ENCODE data around the gene PPP1R13B.

The PPP1R13B gene

GRCh38 chr14:103847451-103848174 lies at the start of gene PPP1R13B (continued):
- TF ChIP-seq SCRT1 (tag by site-specific recombination; IDR thresholded peaks at IDR 0.05; ENCODE audit: borderline replicate concordance) = no peak
- TF ChIP-seq ZNF366 (tag by site-specific recombination; conservative IDR thresholded peaks at IDR 0.05) = no peak
- TF ChIP-seq ZNF280C (tag by site-specific recombination; IDR thresholded peaks at IDR 0.05) = no peak
- TF ChIP-seq ZBTB1 (tag by site-specific recombination; IDR thresholded peaks at IDR 0.05) = no peak
- TF ChIP-seq ZNF629 (tag by site-specific recombination; IDR thresholded peaks at IDR 0.05) = no peak
- no peak for TF ChIP-seq ZNF510 (tag by site-specific recombination; IDR thresholded peaks at IDR 0.05; ENCODE audit: insufficient replicate concordance)
- TF ChIP-seq ZBTB26 (tag by site-specific recombination; optimal IDR thresholded peaks at IDR 0.05) = peak; percentile 82
- no peak for TF ChIP-seq ZNF354C (tag by site-specific recombination; IDR thresholded peaks at IDR 0.05; ENCODE audit: borderline replicate concordance, low read depth)

- ChIA-PET CTCF (no interaction called here), POLR2A (no interaction called here)
- TF ChIP-seq ZNF433 (tag by site-specific recombination; IDR thresholded peaks at IDR 0.05; ENCODE audit: low read depth) = no peak
- no peak for TF ChIP-seq FEZF1 (tag by site-specific recombination; IDR thresholded peaks at IDR 0.05)
- no peak for TF ChIP-seq ZNF157 (tag by site-specific recombination; IDR thresholded peaks at IDR 0.05)
- TF ChIP-seq ZNF558 (tag by site-specific recombination; IDR thresholded peaks at IDR 0.05) = no peak
- no peak for TF ChIP-seq ZNF768 (tag by site-specific recombination; IDR thresholded peaks at IDR 0.05)
- TF ChIP-seq ZNF416 (tag by site-specific recombination; IDR thresholded peaks at IDR 0.05) = no peak
- no peak for TF ChIP-seq ZNF645 (tag by site-specific recombination; IDR thresholded peaks at IDR 0.05)
- TF ChIP-seq ZFP41 (tag by site-specific recombination; IDR thresholded peaks at IDR 0.05; ENCODE audit: borderline replicate concordance) = no peak
- no peak for TF ChIP-seq REST (tag by site-specific recombination; IDR thresholded peaks at IDR 0.05)
- no peak for TF ChIP-seq ZNF518A (tag by site-specific recombination; conservative IDR thresholded peaks at IDR 0.05; ENCODE audit: low read depth)
- TF ChIP-seq PRDM1 (tag by site-specific recombination; IDR thresholded peaks at IDR 0.05) = no peak
- no peak for TF ChIP-seq ZBTB48 (tag by site-specific recombination; IDR thresholded peaks at IDR 0.05)
- no peak for TF ChIP-seq ZNF169 (tag by site-specific recombination; IDR thresholded peaks at IDR 0.05)
- Histone ChIP-seq H3K27ac (ENCODE audit: extremely low read depth, low read depth, low read length) (no peak overlapping the region), H3K4me3 (ENCODE audit: low read depth, low read length) (no peak overlapping the region), H3K36me3 (ENCODE audit: control insufficient read depth in 2 of 2, insufficient read depth in 1 of 2, low read length in 2 of 2) (no peaks in the 10 kb centered on the region), H3K4me1 (ENCODE audit: control insufficient read depth, insufficient read depth, low read length) (no peaks in the 10 kb centered on the region), H3K9me3 (ENCODE audit: control insufficient read depth, insufficient read depth, low read depth, low read length) (no peaks in the 10 kb centered on the region)
Observed at GRCh38 chr14:103896578-103896977, 49.2 kb upstream of the PPP1R13B start.

Measured in HEK293 (cell line).